ENCODE results near the gene GPR135. TPM values are rescaled to one million over a fixed set of nuclear protein-coding genes. Genes with fewer than 3 reads are reported as not detected.

Gene GPR135
- total RNA-seq (2022; extraction: Qiagen RNA extraction; ENCODE audit: low read depth), result 0.96 to 1.1 TPM (median 0.98 TPM) in 5 replicates

GRCh38 chr14:59465316-59466135 is at the start of gene GPR135:
Gene GPR135 (minus strand): TSS chr14:59465380. CDS start chr14:59465226, 154 bp downstream.

GRCh38 chr14:59483819-59484638 is 18.8 kb upstream of the GPR135 start, which contains the start of the genes JKAMP and L3HYPDH:
Gene JKAMP (plus strand): TSS chr14:59484517. CDS start chr14:59484590, 73 bp downstream.
Gene L3HYPDH (minus strand): TSS chr14:59484408. CDS start chr14:59484316, 92 bp downstream.

Other genes starting within 250 kb of the GPR135 start
- gene L3HYPDH, start 19.0 kb upstream of the GPR135 start, total RNA-seq (2022; extraction: Qiagen RNA extraction; ENCODE audit: low read depth), result 42.5 to 49.1 TPM (median 47.7 TPM) in 5 replicates
- 40.5 to 99.4 TPM (median 75.5 TPM) in 5 replicates for gene JKAMP, start 19.1 kb upstream of the GPR135 start, total RNA-seq (2022; extraction: Qiagen RNA extraction; ENCODE audit: low read depth)
- not detected in 5 replicates for gene CCDC175, start 111.4 kb upstream of the GPR135 start, total RNA-seq (2022; extraction: Qiagen RNA extraction; ENCODE audit: low read depth)